Glomerular visceral epithelial cell (primary cell): ENCODE measurements around the gene MBNL1.

Experiments
- DNase-seq: peaks from one replicate; pipeline ENCODE4 v3.0.0-alpha.2; 2016; ENCODE audit errors: extremely low spot score

Gene MBNL1

GRCh38 chr3:152268555-152269055, at the start of gene MBNL1:
TSS of gene MBNL1 (plus strand) at chr3:152268929. CDS start at chr3:152300194, 31,265 bp downstream.
- DNase-seq, result peak; percentile 84

GRCh38 chr3:152219216-152219615, 49.5 kb upstream of the MBNL1 start:
- DNase-seq, result no peak

GRCh38 chr3:152219769-152220255, 48.9 kb upstream of the MBNL1 start:
- DNase-seq, result no peak

GRCh38 chr3:152222327-152222726, 46.4 kb upstream of the MBNL1 start:
- no peak for DNase-seq

GRCh38 chr3:152225201-152225600, 43.5 kb upstream of the MBNL1 start:
- DNase-seq, result no peak

GRCh38 chr3:152226176-152226575, 42.6 kb upstream of the MBNL1 start:
- no peak for DNase-seq

GRCh38 chr3:152227027-152227426, 41.7 kb upstream of the MBNL1 start:
- DNase-seq, result no peak

- no peak for DNase-seq
Measured at GRCh38 chr3:152229692-152230091, 39.0 kb upstream of the MBNL1 start.

GRCh38 chr3:152230370-152230769, 38.4 kb upstream of the MBNL1 start:
- no peak for DNase-seq

- no peak for DNase-seq
Measured at GRCh38 chr3:152232001-152232400, 36.7 kb upstream of the MBNL1 start.

GRCh38 chr3:152232679-152233078, 36.0 kb upstream of the MBNL1 start:
- DNase-seq, result no peak

- no peak for DNase-seq
Measured at GRCh38 chr3:152234657-152235375, 33.9 kb upstream of the MBNL1 start.

- DNase-seq, result peak; percentile 73
Measured at GRCh38 chr3:152235709-152236298, 32.9 kb upstream of the MBNL1 start.

GRCh38 chr3:152236716-152237115, 32.0 kb upstream of the MBNL1 start:
- DNase-seq, result no peak

- no peak for DNase-seq
Measured at GRCh38 chr3:152241142-152242017, 27.3 kb upstream of the MBNL1 start.

- no peak for DNase-seq
Measured at GRCh38 chr3:152243301-152243711, 25.4 kb upstream of the MBNL1 start.

- DNase-seq, result no peak
Measured at GRCh38 chr3:152243721-152244516, 24.8 kb upstream of the MBNL1 start.

- DNase-seq, result no peak
Measured at GRCh38 chr3:152244517-152244888, 24.2 kb upstream of the MBNL1 start.

- no peak for DNase-seq
Measured at GRCh38 chr3:152245498-152246170, 23.1 kb upstream of the MBNL1 start.

- DNase-seq, result no peak
Measured at GRCh38 chr3:152251916-152252315, 16.8 kb upstream of the MBNL1 start.

- DNase-seq, result no peak
Measured at GRCh38 chr3:152252755-152253154, 16.0 kb upstream of the MBNL1 start.
